HepG2 (cell line): ENCODE data around the gene TATDN3. TPM values are rescaled to one million over a fixed set of nuclear protein-coding genes. Genes with fewer than 3 reads are reported as not detected.

Experiments used
- AKAP8 ChIP-seq: sonication (generic); formaldehyde crosslinking; IDR thresholded peaks from 2 replicates; pipeline ENCODE4 v1.5.1; 2020; ENCODE audit warnings: mild to moderate bottlenecking, missing genetic modification reagents
- ERF ChIP-seq: IDR thresholded peaks from 2 replicates; pipeline ENCODE4 v1.6.1; 2018; ENCODE audit warnings: missing biosample characterization, missing genetic modification reagents
- FOXC1 ChIP-seq: sonication (generic); formaldehyde crosslinking; IDR thresholded peaks from 2 replicates; pipeline ENCODE4 v1.8.0; 2022; ENCODE audit warnings: mild to moderate bottlenecking, missing genetic modification reagents, borderline replicate concordance
- HMGA1 ChIP-seq: sonication (generic); formaldehyde crosslinking; conservative IDR thresholded peaks from 2 replicates; pipeline ENCODE4 v1.4.0; 2020; ENCODE audit warnings: missing genetic modification reagents
- HOXA9 ChIP-seq: sonication (generic); formaldehyde crosslinking; IDR thresholded peaks from 2 replicates; pipeline ENCODE4 v1.8.1; 2022; ENCODE audit warnings: missing genetic modification reagents, mild to moderate bottlenecking, moderate library complexity, borderline replicate concordance
- KAT2B ChIP-seq: fragments of 150-350 bp; IDR thresholded peaks from 2 replicates; pipeline ENCODE4 v1.6.1; 2014; ENCODE audit warnings: low read depth, low read length, borderline replicate concordance
- MAF1 ChIP-seq: sonication (generic); formaldehyde crosslinking; IDR thresholded peaks from 2 replicates; pipeline ENCODE4 v1.5.0; 2020; ENCODE audit warnings: missing genetic modification reagents, borderline replicate concordance
- REPIN1 ChIP-seq: sonication (generic); formaldehyde crosslinking; IDR thresholded peaks from 2 replicates; pipeline ENCODE4 v1.8.0; 2022; ENCODE audit warnings: missing genetic modification reagents, low read depth, mild to moderate bottlenecking, borderline replicate concordance
- RFXANK ChIP-seq: IDR thresholded peaks from 2 replicates; pipeline ENCODE4 v1.6.1; 2016
- SMARCC2 ChIP-seq: fragments of 450-650 bp; IDR thresholded peaks from 2 replicates; pipeline ENCODE4 v1.6.1; 2017; ENCODE audit warnings: antibody characterized with exemption, mild to moderate bottlenecking
- YEATS2 ChIP-seq: sonication (generic); formaldehyde crosslinking; IDR thresholded peaks from 2 replicates; pipeline ENCODE4 v1.4.0; 2020; ENCODE audit warnings: missing genetic modification reagents, borderline replicate concordance
- ZNF382 ChIP-seq: sonication (generic); formaldehyde crosslinking; IDR thresholded peaks from 2 replicates; pipeline ENCODE4 v1.5.0; 2020; ENCODE audit warnings: missing genetic modification reagents, mild to moderate bottlenecking, borderline replicate concordance
- ZNF430 ChIP-seq: sonication (generic); formaldehyde crosslinking; IDR thresholded peaks from 2 replicates; pipeline ENCODE4 v1.9.0; 2021; ENCODE audit warnings: mild to moderate bottlenecking, missing genetic modification reagents
- ZNF577 ChIP-seq: sonication (generic); formaldehyde crosslinking; IDR thresholded peaks from 2 replicates; pipeline ENCODE4 v1.4.0; 2020; ENCODE audit warnings: mild to moderate bottlenecking, low read depth, missing genetic modification reagents, borderline replicate concordance
- polyA plus RNA-seq, 8 experiments: library from polyadenylated mRNA; depleted of rRNA in 3 of 8; stranded (reverse) in 7 of 8; unstranded in 1 of 8; fragments of >200 nt; fragmentation: Illumina TruSeq in 4 of 8; extraction: Trizol in 4 of 8; gene quantifications; 2 replicates each; pipeline versions ENCODE4 v1.2.1 to v1.2.3, GENCODE V29; 2011 to 2016; ENCODE audit warnings: low read depth in 4 of 8, missing spikeins in 1 of 8, mixed read lengths in 1 of 8; ENCODE audit not compliant: insufficient read depth in 1 of 8
- total RNA-seq, 5 experiments: library from RNA; depleted of rRNA; stranded (reverse); fragments of >200 nt; fragmentation: Illumina TruSeq; extraction: Trizol; gene quantifications; 2 replicates each; pipeline ENCODE4 v1.2.3, GENCODE V29; 2016; ENCODE audit warnings: low read depth in 1 of 5
- TF ChIP-seq, protein P1 (sequence below): sonication (generic); formaldehyde crosslinking; IDR thresholded peaks from 2 replicates; pipeline ENCODE4 v1.8.1; 2023; ENCODE audit warnings: missing genetic modification reagents, inconsistent platforms, borderline replicate concordance
- TF ChIP-seq, protein P2 (sequence below): sonication (generic); formaldehyde crosslinking; IDR thresholded peaks from 2 replicates; pipeline ENCODE4 v1.5.1; 2020; ENCODE audit warnings: mild to moderate bottlenecking, moderate library complexity, missing genetic modification reagents
- TF ChIP-seq, protein P3 (sequence below): sonication (generic); formaldehyde crosslinking; IDR thresholded peaks from 2 replicates; pipeline ENCODE4 v1.4.0; 2020; ENCODE audit warnings: mild to moderate bottlenecking, low read depth, missing genetic modification reagents
- TF ChIP-seq, protein P4 (sequence below): sonication (generic); formaldehyde crosslinking; IDR thresholded peaks from 2 replicates; pipeline ENCODE4 v1.9.0; 2021; ENCODE audit warnings: mild to moderate bottlenecking, missing genetic modification reagents

TATDN3 gene
- total and polyA plus RNA-seq, 2 of the 13 experiments (the other 11 are each of a cell fraction or from before 2014, with no cell fraction given): 7.3 to 8.6 TPM

DNA sequence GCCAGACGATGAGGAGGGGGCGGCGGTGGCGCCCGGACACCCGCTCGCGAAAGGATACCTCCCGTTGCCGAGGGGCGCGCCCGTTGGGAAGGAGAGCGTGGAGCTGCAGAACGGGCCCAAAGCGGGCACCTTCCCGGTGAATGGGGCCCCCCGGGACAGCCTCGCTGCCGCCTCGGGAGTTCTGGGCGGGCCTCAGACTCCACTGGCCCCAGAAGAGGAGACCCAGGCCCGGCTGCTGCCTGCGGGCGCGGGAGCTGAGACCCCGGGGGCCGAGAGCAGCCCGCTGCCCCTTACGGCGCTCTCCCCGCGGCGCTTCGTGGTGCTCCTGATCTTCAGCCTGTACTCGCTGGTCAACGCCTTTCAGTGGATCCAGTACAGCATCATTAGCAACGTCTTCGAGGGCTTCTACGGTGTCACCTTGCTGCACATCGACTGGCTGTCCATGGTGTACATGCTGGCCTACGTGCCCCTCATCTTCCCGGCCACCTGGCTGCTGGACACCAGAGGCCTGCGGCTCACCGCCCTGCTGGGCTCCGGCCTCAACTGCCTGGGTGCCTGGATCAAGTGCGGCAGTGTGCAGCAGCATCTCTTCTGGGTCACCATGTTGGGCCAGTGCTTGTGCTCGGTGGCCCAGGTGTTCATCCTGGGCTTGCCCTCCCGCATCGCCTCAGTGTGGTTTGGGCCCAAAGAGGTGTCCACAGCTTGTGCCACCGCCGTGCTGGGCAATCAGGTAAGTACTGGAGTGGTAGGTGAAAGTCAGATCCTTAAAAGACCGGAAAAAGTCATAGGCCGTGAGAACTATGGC, 67.0 kb downstream of the TATDN3 start (continued):
- TF ChIP-seq, protein P1, sequence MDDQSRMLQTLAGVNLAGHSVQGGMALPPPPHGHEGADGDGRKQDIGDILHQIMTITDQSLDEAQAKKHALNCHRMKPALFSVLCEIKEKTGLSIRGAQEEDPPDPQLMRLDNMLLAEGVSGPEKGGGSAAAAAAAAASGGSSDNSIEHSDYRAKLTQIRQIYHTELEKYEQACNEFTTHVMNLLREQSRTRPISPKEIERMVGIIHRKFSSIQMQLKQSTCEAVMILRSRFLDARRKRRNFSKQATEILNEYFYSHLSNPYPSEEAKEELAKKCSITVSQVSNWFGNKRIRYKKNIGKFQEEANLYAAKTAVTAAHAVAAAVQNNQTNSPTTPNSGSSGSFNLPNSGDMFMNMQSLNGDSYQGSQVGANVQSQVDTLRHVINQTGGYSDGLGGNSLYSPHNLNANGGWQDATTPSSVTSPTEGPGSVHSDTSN (CRISPR knock-in tag): 0 out of 2 replicates have a peak, but pooled peaks have one; percentile 31
- TF ChIP-seq ZNF382 (CRISPR knock-in tag) (no peak), SMARCC2 (no peak), HMGA1 (CRISPR knock-in tag) (no peak), YEATS2 (no peak), AKAP8 (no peak), HOXA9 (CRISPR knock-in tag) (no peak; the same call in 1 of the 2 replicates), ERF (no peak), FOXC1 (CRISPR knock-in tag) (peak; percentile 15), RFXANK (CRISPR knock-in tag) (no peak), REPIN1 (no peak), ZNF577 (no peak), ZNF430 (0 out of 2 replicates have a peak, but pooled peaks have one; percentile 9), KAT2B (no peak), MAF1 (CRISPR knock-in tag) (no peak)
- TF ChIP-seq, protein P2, sequence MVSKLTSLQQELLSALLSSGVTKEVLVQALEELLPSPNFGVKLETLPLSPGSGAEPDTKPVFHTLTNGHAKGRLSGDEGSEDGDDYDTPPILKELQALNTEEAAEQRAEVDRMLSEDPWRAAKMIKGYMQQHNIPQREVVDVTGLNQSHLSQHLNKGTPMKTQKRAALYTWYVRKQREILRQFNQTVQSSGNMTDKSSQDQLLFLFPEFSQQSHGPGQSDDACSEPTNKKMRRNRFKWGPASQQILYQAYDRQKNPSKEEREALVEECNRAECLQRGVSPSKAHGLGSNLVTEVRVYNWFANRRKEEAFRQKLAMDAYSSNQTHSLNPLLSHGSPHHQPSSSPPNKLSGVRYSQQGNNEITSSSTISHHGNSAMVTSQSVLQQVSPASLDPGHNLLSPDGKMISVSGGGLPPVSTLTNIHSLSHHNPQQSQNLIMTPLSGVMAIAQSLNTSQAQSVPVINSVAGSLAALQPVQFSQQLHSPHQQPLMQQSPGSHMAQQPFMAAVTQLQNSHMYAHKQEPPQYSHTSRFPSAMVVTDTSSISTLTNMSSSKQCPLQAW: no peak; the same call in 1 of the 2 replicates
- TF ChIP-seq, protein P3, sequence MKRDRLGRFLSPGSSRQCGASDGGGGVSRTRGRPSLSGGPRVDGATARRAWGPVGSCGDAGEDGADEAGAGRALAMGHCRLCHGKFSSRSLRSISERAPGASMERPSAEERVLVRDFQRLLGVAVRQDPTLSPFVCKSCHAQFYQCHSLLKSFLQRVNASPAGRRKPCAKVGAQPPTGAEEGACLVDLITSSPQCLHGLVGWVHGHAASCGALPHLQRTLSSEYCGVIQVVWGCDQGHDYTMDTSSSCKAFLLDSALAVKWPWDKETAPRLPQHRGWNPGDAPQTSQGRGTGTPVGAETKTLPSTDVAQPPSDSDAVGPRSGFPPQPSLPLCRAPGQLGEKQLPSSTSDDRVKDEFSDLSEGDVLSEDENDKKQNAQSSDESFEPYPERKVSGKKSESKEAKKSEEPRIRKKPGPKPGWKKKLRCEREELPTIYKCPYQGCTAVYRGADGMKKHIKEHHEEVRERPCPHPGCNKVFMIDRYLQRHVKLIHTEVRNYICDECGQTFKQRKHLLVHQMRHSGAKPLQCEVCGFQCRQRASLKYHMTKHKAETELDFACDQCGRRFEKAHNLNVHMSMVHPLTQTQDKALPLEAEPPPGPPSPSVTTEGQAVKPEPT (CRISPR knock-in tag): no peak
- TF ChIP-seq, protein P4, sequence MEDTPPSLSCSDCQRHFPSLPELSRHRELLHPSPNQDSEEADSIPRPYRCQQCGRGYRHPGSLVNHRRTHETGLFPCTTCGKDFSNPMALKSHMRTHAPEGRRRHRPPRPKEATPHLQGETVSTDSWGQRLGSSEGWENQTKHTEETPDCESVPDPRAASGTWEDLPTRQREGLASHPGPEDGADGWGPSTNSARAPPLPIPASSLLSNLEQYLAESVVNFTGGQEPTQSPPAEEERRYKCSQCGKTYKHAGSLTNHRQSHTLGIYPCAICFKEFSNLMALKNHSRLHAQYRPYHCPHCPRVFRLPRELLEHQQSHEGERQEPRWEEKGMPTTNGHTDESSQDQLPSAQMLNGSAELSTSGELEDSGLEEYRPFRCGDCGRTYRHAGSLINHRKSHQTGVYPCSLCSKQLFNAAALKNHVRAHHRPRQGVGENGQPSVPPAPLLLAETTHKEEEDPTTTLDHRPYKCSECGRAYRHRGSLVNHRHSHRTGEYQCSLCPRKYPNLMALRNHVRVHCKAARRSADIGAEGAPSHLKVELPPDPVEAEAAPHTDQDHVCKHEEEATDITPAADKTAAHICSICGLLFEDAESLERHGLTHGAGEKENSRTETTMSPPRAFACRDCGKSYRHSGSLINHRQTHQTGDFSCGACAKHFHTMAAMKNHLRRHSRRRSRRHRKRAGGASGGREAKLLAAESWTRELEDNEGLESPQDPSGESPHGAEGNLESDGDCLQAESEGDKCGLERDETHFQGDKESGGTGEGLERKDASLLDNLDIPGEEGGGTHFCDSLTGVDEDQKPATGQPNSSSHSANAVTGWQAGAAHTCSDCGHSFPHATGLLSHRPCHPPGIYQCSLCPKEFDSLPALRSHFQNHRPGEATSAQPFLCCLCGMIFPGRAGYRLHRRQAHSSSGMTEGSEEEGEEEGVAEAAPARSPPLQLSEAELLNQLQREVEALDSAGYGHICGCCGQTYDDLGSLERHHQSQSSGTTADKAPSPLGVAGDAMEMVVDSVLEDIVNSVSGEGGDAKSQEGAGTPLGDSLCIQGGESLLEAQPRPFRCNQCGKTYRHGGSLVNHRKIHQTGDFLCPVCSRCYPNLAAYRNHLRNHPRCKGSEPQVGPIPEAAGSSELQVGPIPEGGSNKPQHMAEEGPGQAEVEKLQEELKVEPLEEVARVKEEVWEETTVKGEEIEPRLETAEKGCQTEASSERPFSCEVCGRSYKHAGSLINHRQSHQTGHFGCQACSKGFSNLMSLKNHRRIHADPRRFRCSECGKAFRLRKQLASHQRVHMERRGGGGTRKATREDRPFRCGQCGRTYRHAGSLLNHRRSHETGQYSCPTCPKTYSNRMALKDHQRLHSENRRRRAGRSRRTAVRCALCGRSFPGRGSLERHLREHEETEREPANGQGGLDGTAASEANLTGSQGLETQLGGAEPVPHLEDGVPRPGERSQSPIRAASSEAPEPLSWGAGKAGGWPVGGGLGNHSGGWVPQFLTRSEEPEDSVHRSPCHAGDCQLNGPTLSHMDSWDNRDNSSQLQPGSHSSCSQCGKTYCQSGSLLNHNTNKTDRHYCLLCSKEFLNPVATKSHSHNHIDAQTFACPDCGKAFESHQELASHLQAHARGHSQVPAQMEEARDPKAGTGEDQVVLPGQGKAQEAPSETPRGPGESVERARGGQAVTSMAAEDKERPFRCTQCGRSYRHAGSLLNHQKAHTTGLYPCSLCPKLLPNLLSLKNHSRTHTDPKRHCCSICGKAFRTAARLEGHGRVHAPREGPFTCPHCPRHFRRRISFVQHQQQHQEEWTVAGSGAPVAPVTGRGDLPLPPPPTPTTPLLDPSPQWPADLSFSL (CRISPR knock-in tag): peak; percentile 46; the same call in 1 of the 2 replicates
